Muscle of arm (tissue), 12 donors: ENCODE measurements around the gene FYN. TPM values are rescaled to one million over a fixed set of nuclear protein-coding genes. Genes with fewer than 3 reads are reported as not detected.

Experiments
- DNase-seq: peaks from one replicate; pipeline ENCODE4 v3.0.0-alpha.2; 2013
- polyA plus RNA-seq, 12 donors: library from polyadenylated mRNA; unstranded; fragments of 120-200 nt; gene quantifications; one replicate each; pipeline ENCODE4 v1.2.1, GENCODE V29; 2013; ENCODE audit not compliant: insufficient read length in 12 of 12

FYN gene
- polyA plus RNA-seq, 12 donors, result 98.4 to 184 (median 152) TPM; not detected in 1

DNA sequence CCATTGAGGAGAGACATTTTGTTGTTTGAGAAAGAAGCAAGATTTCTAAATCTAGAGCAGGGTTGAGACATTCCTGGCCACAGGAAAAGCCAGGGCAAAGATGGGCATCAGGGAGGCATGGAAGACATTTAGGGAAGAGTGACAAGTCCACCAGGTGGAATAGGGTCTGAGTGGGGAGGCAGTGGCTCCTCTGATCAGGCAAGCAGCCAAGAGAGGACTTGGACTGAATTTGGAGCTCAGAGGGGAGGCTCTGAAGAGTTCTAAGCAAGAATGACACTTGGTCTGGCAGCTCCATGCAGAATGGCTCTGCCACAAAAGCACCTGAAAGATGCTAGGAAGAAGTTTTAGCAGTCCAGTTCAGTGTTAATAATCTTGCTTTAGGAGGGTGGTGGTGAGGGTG, 120.8 kb downstream of the FYN start:
- DNase-seq, result no peak

DNA sequence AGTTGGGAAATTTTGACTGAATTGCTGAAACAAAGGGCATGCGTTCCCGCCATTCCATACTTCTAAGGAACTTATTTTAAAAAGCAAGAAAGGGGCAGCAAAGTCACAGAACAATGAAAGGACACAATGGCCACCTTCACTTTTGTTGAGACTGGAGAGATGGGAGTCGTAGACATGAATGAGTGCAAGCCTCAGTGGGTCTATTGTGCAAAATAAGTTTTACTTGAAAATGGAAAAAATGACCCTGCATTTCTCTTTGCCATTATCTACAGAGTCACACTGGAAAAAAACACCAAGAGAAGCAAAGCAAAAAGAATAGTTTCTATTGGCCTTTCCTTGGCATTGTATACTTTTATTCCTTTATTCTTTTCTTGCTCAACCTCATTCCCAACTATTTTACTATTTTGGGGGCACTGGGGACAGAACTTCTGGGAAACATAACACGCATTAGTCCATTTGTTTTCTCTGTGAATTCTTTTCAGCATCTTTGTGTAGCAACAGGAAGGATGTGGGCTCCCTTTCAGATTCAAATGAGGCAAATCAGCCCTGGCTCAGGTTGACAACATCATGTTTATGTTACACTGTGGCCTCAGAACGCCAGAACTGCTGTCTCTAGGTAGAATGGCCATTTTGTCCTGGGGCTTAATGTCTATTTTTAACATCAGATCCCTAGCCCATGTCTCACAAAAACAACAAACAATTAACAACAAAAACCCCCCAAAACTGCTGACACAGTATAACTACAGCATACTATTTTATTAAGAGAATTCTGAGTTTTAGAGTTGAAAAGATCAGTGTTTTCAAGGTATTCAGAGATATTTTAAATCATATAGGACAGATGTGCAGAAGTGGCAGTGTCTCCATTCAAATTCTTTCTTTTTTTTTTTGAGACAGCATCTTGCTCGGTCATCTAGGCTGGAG, 122.2 kb downstream of the FYN start:
- no peak for DNase-seq

DNA sequence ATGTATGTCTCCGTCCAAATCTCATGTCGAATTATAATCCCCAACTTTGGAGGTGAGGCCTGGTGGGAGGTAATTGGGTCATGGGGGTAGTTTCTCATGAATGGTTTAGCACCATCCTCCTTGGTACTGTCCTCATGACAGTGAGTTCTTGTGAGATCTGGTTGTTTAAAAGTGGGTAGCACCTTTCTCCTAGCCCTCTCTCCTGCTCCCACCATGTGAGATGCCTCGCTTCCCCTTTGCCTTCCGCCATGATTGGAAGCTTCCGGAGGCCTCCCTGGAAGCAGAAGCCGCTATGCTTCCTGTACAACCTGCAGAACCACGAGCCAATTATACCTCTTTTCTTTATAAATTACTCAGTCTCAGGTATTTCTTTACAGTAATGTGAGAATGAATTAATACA, 123.1 kb downstream of the FYN start:
- no peak for DNase-seq

DNA sequence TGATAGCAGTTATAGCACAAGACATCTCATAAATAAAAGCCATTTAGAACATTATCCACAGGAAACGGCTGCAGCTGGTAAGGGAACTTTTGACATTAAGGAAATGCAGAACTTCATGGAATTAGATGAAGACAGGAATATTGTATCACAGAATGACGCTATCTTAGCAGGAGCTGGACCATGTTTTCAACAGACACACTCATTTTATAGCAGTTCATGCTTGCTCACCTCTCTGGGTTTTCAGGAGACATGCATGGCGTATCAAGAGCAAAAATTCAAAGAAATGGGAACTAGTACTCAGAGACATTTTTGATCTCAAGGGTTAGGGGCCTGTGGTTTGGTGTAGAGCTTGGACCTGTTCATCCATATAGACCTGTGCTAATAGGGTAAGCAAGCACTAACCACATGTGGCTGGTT, 125.0 kb downstream of the FYN start:
- no peak for DNase-seq

DNA sequence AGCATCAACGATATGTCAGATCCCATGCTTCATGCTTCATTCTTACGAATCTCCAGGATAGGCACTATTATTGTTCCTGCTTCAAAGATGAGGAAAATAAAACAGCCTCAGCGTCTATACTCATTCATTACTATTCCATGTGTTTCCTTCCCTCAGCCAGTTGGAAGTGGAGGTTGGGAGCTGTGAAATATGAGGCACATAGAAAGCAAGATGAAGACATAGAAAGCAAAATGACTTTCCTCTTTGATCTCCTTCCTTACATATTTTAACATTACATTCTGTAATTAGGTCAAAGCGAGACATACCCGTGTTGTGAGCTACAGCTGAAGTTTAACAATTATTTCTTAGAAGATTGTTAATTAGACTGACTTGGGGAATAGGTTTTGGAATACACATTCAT, 125.4 kb downstream of the FYN start:
- no peak for DNase-seq

DNA sequence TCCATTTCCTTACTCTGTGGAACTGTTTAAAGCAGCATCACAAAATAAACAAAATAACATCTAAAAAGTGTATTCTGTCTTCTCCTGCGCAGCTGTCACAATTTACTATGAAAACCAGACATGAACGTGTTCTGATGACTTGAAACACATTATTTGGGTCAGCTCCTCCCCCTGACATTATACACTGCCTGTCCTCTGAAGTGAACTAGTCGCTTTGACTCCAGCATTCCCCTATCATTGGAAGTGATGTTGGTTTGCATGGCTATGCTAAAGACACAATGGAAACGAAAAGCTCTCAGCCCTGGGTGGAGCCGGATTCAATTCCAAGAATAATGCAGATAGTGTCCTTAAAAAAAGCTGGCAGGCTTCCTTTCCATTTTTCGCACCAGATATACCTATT, 125.9 kb downstream of the FYN start:
- no peak for DNase-seq

DNA sequence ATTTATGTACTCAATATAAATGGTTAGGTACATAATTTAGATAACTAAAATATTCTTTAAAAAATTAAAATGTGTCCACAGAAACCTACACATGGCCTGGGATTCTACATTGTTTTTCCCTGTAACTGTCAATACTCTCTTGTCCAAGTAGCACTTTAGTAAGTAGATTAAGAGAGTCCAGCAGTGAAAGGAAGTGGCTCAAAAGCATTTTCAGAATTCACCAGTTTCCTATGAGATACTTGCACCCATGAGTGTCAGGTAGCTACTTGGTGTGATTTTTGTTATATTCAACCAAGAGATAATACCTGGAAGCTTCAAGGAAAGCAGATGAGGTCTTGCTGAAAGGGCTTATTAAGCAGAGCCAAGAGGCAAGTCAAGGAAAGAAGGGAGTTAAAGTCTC, 126.3 kb downstream of the FYN start:
- DNase-seq, result no peak

DNA sequence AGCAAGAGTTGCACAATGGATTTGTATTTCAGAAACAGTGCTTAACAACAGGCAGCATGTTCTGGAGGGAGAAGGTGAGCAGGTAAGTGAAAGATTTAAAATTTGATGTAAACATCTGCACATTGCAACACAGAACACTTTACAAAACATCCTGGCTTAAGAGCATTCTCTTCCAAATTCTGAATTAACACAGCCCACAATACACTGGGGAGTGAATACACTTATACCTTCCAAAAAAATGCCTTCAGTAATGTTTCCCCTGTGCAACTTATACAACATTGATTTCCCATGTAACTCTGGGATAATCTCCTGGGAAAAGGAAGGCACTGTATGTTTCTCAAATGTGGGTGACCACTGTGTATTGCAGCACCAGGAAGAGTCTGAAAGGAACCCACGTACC, 127.6 kb downstream of the FYN start:
- no peak for DNase-seq

DNA sequence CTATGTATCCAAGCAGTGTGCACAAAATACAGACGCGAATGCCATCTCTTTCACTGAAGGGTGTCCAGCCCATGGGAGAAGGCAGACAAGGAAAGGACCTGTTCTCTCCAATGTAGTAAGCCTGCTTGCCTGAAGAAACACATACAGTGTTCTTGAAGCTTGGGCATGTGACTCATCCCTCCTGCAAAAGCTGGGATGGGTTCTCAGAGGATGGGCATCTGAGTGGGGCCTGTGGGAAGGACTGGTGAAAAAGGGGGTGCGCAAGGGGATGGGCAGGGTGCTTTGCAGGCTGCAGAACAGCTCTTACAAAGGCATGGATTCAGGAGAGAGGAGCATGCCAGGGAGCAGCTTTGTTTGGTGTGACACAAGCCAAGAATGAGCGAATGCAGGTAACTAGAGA, 128.1 kb downstream of the FYN start:
- no peak for DNase-seq

DNA sequence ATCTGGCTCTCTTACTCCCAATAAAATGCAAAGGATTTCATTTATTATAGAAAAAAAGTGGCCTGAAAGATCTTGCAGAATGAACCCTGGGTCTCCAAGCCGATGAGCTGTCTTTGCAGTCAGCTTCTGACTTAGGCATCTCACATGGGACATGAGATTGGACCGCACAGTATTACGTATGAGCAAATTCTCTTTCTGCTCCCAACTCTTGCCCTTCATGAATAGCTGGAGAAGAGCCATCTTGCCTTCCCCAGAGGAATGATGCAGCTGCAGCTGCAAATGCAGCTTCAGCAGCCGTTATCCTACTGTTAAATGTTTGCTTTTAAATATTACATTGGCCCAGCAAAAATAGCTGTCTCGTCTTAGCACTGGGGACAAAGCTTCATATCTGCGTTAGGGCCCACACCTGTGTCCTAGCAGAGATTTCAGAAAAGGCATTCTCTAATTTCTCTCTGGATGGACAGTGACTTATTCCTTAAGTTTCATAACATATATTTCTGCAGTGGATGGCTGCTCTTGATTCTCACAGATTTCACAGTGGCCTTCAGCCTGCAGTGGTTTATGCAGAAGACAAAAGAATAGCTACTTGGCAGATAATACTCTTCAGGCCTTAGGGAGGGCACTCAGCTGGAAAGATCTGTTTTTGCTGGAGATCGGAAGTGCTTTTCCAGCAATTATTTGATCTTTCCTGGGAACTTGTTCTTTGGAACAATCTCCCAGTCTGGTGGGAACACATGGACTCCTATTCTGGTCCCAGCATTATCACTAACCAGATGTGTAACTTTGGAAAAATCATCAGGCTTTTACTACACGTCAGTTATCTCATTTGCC, 129.2 kb downstream of the FYN start:
- peak; percentile 94 for DNase-seq

DNA sequence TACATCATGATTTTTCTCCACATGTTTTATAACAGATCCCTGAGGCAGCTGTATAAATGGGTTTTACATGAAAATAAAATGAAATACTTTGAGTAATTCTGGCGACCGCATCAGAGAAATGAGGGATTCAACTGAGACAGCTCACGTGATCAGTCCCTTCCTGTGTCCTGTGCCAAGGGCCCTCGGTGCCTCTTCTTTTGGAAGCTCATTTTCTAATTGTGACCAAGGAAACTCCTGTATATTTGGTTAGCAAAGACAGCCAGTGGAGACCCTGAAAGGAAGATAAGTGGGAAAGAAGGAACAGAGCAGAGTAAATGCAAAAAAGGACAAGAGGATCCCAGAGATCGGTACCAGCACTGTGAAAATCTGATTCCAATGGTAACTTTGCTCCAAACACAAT, 129.9 kb downstream of the FYN start:
- DNase-seq, result no peak

DNA sequence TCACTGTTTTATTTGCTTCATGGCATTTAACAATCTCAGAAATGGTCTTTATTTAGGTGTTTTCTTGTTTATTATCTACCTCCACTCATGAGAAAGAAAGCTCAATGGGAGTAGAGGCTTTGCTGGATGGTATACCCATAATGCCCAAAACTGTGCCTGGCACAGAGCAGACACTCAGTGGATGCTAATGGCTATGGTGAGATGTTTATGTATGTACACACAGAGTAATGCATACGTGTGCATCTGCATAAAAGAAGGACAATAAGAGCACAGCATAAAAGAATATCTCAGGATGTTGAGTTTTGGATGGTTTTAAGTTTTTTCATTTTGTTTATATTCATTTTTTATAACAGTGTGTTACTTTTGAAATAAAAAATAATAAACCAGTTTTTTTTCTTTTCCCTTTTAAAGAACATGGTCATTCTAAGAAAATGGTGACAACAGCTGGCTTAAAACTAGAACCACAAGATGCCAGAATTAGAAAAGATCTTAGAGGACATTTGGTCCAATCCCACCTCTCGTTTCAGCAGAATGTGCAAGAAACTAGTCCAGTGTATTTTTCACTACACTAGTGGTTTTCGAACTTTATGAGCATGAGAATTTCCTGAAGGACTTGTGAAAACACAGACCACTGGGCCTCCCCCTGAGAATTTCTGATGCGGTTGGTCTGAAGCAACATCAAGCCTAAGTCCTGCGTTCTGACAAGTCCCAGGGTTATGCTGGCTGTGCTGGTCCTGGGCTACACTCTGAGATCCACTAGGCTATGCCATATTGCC, 131.9 kb downstream of the FYN start:
- DNase-seq, result no peak

DNA sequence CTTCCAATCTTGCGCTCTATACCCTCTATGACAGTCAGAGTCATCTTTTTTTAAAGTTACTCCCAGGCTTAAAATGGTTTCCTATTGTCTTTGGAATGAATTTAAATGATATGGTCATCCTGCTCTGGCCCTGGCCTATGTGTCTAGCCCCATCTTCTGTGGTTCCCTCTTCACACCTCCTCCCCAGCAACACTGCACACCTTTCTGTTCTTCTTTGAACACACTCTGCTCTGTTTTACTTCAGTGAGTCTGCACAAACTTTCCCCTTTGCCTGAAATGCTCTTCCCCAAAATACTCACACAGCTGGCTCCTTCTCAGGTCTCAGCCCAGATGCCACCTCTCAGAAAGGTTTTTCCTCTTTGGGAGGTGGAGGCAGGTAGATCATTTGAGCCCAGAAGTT, 132.7 kb downstream of the FYN start:
- no peak for DNase-seq

DNA sequence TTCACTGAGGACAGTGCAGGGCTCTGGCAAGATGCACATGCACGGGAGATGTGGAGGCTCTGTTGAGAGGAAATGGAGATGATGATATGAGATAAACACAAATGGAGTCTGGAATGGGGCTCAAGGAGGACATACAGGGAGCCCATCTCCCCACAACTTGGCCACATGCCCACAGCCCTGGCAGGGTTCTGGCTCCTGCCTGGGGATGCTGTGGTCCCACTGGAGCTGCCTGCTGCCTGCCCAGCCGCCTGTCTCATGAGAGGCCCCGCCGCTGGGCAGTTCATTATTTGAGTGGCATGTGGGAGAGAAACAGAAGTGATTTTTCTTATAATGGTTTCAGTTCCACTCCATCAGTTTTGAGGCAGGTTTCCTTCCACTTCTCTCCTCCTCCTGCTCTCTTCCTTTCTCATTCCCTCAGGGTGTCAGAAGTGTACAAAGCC, 134.0 kb downstream of the FYN start:
- DNase-seq, result no peak

DNA sequence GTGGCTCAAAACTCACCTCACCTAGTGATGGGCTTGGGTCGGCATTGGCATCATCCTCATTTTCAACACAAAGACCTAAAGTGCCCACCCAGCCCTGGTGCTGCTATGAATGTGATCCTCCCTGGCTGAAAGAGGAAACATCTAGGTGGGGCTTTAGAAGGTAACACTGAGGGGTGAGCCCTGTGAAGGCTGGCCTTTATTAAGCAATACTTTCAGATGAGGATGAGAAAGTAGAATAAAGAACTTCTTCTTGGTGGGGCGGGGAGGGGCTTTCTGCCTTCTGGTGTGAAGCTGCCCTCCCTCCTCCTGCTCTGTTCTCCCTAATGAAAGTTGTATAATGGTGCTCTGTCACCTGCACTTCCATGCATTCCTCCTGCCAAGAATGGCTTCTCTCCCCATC, 134.6 kb downstream of the FYN start:
- DNase-seq, result no peak

DNA sequence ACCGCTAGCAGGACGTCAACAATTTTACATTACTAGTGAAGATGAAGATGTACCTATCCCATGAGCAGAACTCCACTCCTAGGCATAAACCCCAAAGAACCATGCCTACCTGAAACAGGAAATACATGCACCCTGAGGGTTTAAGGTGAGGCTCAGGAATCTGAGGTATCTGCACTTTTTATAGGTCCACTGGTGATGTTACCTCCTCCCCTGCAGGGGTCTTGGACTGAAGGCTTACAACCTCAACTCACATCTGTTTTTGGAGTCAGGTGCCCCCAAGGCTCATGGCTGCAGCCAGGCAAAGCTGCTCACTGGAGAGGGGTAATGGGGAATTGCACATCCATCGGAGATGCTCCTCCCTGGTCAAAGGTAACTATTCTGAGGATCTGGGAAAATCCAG, 135.1 kb downstream of the FYN start:
- no peak for DNase-seq

DNA sequence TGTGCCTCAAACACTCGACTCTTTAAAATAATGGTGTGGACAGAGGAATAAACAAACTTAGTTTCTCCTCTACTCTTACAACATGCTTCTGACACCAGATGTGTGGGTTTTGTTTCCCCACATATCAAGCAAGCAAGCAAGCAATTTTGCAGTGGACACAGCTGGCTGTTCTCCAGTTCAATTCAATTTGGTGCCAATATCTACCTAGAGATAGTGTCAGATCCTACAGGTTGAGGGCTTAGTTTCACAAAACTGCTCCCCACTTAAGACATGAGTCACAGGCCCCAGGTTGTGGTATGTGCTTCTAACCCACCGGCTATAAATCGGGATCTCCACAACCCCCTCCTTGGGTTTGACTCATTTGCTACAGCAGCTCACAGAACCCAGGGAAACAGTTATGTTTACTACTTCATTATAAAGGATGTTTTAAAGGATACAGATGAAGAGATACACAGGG, 136.2 kb downstream of the FYN start:
- DNase-seq, result no peak

DNA sequence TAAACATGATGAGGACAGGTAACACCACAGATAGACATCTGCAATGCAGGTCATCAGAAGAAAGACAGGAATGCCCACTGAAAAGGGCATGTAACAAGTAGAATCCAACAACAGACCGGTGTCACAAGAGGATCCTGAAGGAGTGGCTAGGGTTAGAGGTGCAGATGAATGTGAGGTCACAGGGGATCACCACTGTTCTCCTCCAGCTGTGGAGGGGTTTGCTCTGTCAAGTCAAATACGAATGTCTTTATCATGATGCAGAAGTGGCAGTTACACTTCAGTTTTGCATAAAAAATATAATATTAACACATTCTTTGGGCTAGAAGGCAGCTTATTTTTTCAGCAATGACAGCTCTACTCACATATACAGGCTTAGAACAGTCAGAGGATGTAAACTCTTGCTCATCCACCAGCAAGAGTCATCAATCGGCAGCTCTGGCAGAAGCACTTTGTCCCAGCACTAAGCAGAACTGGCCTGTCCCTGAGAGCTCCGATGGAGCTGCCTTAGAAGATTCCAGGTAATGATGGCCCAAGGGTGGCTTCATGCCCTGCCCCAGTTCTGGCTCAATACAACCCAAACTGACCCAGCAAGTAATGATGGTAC, 137.1 kb downstream of the FYN start:
- DNase-seq, result no peak

DNA sequence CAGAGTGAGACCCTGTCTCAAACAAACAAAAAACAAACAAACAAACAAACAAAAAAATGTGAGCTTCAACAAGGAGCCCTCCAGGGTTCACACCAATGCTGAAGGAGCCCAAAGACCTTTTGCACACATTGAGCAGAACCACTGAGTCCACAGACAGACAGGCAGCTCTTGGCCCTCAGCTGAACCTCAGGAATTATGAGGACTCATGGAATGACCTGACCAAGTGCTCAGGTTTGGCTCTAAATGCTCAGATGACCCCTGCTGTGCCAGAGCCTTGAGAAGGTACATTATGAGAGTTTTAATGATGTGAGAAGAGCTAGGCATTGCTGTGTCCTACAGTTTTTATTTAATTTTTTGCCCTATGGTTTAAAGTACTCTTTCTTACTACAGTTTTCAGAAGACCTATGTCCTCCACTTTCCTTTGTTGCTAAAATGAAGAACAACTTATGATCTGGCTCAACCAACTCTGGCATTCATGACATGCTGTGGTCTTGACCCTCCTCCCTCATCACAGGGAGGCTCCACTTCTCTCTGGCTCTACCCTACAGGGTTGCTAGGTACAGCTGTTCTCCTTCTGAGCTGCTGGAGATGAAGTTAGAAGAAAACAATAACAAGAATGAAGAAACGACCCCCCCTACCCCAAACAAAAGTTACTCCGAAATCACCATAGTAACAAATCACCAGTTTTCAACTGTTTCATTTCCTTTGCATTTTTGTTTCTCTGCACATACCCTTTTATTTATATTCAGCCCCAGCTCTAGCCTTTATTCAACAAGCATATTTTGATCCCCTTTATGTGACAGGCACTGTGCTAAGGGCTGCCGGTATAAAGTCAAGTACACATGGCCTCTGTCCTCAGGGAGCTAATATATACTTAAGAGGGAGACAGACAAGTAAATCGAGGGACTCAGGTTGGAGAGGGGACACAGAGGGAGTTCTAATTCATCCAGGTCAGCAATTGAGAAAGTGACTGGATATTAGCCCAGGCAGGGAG, 138.9 kb downstream of the FYN start:
- no peak for DNase-seq

DNA sequence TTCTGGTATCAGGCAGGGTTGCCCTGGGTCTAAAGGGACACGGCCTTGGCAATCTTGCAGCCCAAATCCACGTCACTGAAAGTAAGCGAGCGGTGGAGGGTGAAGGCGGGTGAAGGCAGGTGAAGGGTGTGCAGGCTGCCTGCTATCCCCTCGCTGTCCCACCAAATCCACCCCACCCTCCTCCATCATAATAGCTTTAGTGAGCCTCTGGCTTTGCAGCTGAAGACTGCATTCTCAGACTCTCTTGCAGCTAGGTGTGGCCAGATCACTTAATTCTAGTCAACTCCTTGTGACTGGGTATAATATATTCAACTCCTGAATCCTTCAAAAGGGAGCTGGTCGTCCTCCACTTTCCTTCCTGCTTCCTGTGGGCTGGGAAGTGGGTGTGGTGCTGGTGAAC, 140.9 kb downstream of the FYN start:
- DNase-seq, result no peak
